T-helper 1 cell (primary cell): Measurements from ENCODE around the gene C6orf52.

Experiments used
- DNase-seq, 5 donors: peaks; one replicate each; pipeline ENCODE4 v3.0.0-alpha.2; 2012 to 2020

Gene C6orf52

DNA sequence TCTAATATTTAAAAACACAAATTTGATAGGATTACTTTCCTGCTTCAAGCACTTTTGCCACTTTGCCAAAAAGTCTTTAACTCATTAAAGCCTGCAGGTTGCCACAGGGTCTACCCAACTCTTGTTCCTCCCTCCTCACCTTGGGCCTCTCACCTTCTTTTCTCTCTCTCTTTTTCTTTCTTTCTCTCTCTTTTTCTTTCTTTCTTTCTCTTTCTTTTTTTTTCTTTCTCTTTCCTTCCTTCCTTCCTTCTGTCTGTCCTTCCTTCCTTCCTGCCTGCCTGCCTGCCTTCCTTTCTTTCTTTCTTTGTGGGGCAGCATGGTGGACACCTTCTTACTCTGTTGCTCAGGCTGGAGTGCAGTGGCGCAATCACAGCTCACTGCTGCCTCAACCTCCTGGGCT lies 50.2 kb downstream of the C6orf52 start:
- no peak for DNase-seq

DNA sequence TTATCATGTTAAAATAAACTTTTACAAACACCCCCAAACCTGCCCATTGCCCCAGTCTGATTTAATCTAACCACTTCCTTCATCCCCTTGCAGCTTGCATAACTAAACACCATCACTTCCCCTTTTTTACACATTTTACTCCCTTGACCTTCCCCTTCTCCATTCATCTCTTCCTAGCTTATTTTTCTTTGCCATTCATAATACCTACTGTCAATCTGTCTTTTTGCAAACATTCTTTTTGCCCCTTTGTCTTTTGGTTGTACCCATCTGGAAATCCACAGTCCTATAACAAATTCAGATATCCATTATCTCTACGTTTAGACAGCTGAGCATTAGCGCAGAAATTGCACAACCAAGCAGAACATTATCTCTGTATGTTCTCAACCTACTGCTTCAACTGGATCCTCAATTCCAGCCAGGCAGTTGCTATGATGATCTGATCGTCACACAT lies 51.2 kb downstream of the C6orf52 start:
- DNase-seq: no peak

DNA sequence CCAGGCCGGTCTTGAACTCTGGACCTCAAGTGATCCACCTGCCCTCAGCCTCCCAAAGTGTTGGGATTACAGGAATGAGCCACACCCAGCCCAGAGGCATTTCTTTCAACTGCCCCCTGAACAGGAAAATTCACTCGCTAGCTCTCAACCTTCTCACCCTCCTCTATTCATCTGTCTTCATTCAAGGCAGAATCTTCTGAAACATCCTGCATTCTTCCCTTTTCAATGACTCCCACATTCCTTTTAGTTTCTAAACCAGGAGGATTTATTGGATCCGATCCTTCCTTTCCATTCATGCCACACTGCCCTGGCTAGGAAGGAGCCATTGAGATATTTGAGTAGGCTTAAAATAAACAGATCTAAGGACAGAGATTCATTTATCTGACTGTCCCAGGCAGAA lies 52.9 kb downstream of the C6orf52 start:
- DNase-seq: no peak

DNA sequence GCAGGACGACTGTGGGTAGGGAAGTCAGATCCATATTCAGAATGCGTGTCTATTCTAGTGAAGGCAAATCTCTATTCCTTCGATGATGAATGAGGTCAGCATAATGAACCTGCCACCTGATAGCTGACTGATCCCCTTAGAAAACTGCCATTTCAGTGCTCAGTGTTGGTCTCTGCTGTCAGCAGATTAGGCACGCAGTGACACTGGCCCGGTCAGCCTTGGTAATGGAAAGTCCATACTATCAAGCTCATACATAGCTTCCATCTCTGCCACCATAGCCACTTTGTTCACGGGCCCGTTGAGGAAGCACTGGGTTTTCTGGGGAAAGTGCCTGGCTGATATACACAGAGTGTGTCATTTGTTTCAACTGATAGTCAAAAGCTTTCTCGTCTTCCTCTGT lies 54.0 kb downstream of the C6orf52 start:
- no peak for DNase-seq

DNA sequence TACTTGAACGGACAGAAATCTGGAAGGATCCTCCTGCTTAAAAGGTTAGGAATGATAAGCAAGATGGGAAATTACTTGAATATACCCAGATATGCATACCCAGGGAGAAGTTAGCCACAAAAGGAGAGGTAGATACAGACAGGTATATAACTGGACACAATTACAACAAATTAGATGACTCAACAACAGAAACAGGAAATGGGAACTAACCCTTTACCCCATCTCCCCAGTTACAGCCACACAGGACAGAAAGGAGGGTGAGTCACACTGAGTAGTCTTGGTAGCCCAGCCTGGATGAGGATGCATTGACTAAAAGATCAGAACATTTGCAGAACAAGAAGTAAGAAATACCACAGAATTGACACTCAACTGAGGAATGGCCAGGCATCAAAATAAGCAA lies 61.2 kb downstream of the C6orf52 start:
- DNase-seq: peak in 1 of 5 donors; percentile 37

DNA sequence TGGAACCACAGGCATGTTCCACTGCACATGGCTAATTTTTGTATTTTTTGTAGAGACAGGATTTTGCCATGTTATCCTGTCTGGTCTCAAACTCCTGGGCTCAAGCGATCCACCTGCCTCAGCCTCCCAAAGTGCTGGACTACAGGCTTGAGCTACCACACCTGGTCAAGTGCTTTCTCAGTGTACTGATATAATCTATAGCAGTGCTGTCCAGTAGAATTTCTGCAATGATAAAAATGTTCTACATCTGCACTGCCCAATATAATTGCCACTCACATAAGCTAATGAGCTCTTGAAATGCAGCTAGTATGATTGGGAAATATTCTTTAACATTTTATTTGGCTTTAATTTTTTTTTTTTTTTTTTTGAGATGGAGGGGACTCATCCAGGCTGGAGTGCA lies 64.2 kb downstream of the C6orf52 start:
- no peak for DNase-seq

DNA sequence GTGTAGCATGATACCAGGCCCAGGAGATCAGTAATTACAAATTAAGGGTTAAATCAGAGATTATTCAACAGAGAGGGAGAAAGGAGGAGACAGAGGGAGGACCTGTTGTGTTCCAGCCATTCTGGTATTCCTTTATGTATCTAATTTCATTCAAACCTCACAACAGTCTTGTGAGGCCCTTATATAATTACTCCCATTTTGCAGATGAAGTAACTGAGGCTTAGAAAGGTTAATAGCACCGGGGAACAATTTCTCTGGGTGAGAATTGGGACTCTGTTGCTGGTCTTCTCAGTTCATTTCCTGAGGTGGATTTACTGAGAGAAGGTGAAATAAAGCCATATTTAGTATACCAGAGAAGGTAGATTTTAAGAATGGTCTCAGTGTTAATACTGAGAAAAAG lies 66.6 kb downstream of the C6orf52 start:
- no peak for DNase-seq

DNA sequence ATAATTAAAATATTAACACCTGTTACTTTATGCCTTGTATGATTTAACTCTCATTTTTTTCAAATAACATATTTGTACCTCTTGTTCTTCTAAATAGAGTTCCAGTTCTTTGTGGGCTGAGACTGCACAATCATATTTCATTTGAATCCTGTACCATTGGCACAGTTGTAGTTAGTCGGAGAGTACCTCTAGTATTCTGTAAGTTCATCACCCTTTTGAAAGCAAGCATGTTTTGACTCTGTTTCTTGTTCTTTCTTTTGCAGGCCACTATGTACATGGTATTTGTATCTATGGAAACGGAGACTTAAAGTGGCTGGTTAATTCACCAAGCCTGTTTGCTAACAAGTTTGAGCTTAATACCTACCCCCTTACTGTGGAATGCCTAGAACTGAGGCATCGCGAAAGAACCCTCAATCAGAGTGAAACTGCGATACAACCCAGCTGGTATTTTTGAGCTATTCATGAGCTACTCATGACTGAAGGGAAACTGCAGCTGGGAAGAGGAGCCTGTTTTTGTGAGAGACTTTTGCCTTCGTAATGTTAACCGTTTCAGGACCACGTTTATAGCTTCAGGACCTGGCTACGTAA lies 68.2 kb downstream of the C6orf52 start:
- no peak for DNase-seq

DNA sequence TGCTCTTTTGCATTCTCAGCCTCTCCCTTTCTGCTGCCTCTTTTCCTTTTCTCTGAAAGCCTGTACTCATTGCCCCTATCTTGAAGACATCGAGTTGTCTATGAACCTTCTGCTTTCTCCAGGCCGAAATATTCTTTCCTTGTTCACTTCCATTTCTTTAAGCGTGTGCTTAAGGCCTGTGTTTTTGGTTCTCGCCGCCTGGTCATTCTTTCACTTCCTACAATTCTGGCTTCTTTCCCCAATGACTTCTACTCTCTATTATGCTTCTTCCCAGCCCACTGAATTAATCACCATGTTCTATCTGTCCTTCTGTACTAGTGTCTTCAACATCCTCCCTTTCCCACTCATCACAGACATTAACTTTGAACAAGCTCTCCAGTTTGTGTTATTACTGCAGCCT lies 69.6 kb downstream of the C6orf52 start:
- DNase-seq: no peak

DNA sequence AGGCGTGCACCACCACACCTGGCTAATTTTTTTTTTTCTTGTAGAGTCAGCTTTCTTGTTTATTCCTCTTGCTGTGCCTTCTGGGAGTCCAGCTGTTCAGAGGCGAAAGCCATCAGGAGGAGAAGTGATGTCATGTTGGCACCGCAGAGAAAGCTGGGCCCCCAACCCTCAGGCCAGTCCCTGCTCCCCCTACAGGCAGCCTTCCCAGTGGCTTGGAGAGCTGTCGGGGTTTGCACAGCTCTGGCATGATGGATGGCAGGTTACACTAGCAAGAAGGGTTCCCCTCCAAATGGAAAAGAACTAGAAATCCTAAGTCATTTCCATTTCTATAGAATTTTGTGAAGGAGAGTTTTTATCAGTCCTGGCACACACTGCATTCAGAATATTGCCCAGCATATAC lies 72.6 kb downstream of the C6orf52 start:
- no peak for DNase-seq
